Measurements from ENCODE around the gene TSPAN9.

TSPAN9 gene

GRCh38 chr12:3131129-3131528 is 54.0 kb downstream of the TSPAN9 start:
- H3K9me3 ChIP-seq (ENCODE audit: control insufficient read depth, insufficient read depth, low read length): no peaks in the 10 kb centered on the region
- H3K27me3 ChIP-seq (ENCODE audit: control insufficient read depth, low read length): peaks cover 3% of the 10 kb centered on the region; the same call in 1 of the 2 replicates
- H3K4me3 ChIP-seq (ENCODE audit: low read length): no peak overlapping the region
- H3K27ac ChIP-seq (ENCODE audit: low read depth, low read length): no peak overlapping the region
- H3K4me2 ChIP-seq (ENCODE audit: low read length): no peak overlapping the region
- H3K9me2 ChIP-seq (replicated peaks; ENCODE audit: control insufficient read depth, low read length): no peaks in the 10 kb centered on the region
- H3K36me3 ChIP-seq (ENCODE audit: control insufficient read depth, low read length): no peaks in the 10 kb centered on the region
- no peaks in the 10 kb centered on the region for H3F3A ChIP-seq (ENCODE audit: control insufficient read depth, insufficient read depth)
- no peak for TF ChIP-seq EZH2phosphoT487 (IDR thresholded peaks at IDR 0.05; ENCODE audit: borderline replicate concordance, low read length)
- TF ChIP-seq CTCF (IDR thresholded peaks at IDR 0.05; ENCODE audit: low read depth, low read length, poor library complexity, severe bottlenecking): no peak
- no peaks in the 10 kb centered on the region for H3K79me2 ChIP-seq (ENCODE audit: control insufficient read depth, low read length)
- H4K20me1 ChIP-seq (ENCODE audit: control insufficient read depth, insufficient read depth, low read depth, low read length): no peaks in the 10 kb centered on the region
- H3K4me1 ChIP-seq (ENCODE audit: control insufficient read depth, low read length): peaks cover 13% of the 10 kb centered on the region

DNA sequence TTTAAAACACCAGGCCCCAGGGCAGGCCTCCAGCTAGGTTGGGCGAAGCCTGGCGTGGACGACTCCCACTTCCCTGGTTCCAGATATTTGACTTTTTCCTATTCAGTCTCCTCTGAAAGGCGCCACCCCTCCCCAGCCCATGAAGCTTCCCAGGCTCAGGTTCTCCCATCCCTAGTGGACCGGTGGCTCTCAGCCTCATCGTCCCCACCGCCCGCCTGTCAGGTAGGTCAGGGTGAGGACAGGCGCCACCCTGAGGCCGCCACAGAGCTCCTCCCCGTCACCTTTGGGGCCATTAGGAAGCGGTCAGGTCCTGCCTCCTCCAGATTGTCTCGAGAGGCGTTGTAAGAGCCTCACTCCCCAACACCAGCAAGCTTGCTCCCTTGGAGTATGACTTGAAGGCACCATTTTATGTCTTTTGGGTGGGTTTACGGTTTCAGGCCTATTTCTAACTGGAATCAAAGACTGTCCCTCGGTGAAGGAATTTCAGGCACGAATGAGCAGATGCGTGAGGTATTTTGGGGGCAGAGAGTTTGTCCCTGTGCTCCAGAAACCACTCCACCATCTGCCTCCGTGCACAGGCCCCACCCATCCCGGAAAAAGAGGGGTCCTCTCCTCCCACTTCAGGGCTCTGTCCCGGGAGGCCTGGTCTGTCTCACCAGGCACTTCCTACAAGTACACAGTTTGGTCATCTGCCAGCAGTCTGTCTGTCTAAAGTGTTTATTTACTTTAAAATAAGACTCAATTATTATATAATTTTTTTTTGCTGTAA is 55.6 kb downstream of the TSPAN9 start:
- H3K4me2 ChIP-seq (ENCODE audit: low read length): no peak overlapping the region
- no peaks in the 10 kb centered on the region for H3K9me3 ChIP-seq (ENCODE audit: control insufficient read depth, insufficient read depth, low read length)
- TF ChIP-seq EZH2phosphoT487 (IDR thresholded peaks at IDR 0.05; ENCODE audit: borderline replicate concordance, low read length) (no peak), CTCF (IDR thresholded peaks at IDR 0.05; ENCODE audit: low read depth, low read length, poor library complexity, severe bottlenecking) (no peak)
- no peaks in the 10 kb centered on the region for H3K36me3 ChIP-seq (ENCODE audit: control insufficient read depth, low read length)
- H4K20me1 ChIP-seq (ENCODE audit: control insufficient read depth, insufficient read depth, low read depth, low read length): no peaks in the 10 kb centered on the region
- H3K27me3 ChIP-seq (ENCODE audit: control insufficient read depth, low read length): peaks cover 3% of the 10 kb centered on the region; the same call in 1 of the 2 replicates
- no peaks in the 10 kb centered on the region for H3K79me2 ChIP-seq (ENCODE audit: control insufficient read depth, low read length)
- H3K4me1 ChIP-seq (ENCODE audit: control insufficient read depth, low read length): peaks cover 13% of the 10 kb centered on the region
- no peaks in the 10 kb centered on the region for H3K9me2 ChIP-seq (replicated peaks; ENCODE audit: control insufficient read depth, low read length)
- no peak overlapping the region for H3K27ac ChIP-seq (ENCODE audit: low read depth, low read length)
- H3F3A ChIP-seq (ENCODE audit: control insufficient read depth, insufficient read depth): no peaks in the 10 kb centered on the region
- H3K4me3 ChIP-seq (ENCODE audit: low read length): no peak overlapping the region

DNA sequence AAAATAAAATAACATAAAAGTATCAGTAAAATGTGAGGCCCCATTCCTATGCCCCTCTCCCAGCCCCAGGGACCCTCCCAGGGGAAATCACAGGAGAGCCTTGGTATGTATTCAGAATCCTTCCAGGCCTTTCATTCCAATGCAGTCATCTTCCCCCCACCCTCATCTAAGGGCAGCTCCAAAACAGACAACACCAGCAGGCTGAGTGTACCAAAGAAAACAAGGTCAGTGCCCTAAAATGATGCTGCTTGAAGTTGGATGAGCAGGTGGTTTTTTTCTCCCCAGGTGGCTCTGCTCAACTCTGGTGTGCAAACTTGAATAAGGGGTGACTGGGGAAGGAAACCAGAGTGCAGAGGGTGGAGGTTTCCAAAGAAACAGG is 56.2 kb downstream of the TSPAN9 start:
- peaks cover 13% of the 10 kb centered on the region for H3K4me1 ChIP-seq (ENCODE audit: control insufficient read depth, low read length)
- H4K20me1 ChIP-seq (ENCODE audit: control insufficient read depth, insufficient read depth, low read depth, low read length): no peaks in the 10 kb centered on the region
- peaks cover 3% of the 10 kb centered on the region; the same call in 1 of the 2 replicates for H3K27me3 ChIP-seq (ENCODE audit: control insufficient read depth, low read length)
- no peak overlapping the region for H3K27ac ChIP-seq (ENCODE audit: low read depth, low read length)
- no peaks in the 10 kb centered on the region for H3K79me2 ChIP-seq (ENCODE audit: control insufficient read depth, low read length)
- H3K9me2 ChIP-seq (replicated peaks; ENCODE audit: control insufficient read depth, low read length): no peaks in the 10 kb centered on the region
- H3K36me3 ChIP-seq (ENCODE audit: control insufficient read depth, low read length): no peaks in the 10 kb centered on the region
- no peaks in the 10 kb centered on the region for H3K9me3 ChIP-seq (ENCODE audit: control insufficient read depth, insufficient read depth, low read length)
- no peak overlapping the region for H3K4me3 ChIP-seq (ENCODE audit: low read length)
- no peak for TF ChIP-seq EZH2phosphoT487 (IDR thresholded peaks at IDR 0.05; ENCODE audit: borderline replicate concordance, low read length)
- TF ChIP-seq CTCF (IDR thresholded peaks at IDR 0.05; ENCODE audit: low read depth, low read length, poor library complexity, severe bottlenecking): no peak
- H3F3A ChIP-seq (ENCODE audit: control insufficient read depth, insufficient read depth): no peaks in the 10 kb centered on the region
- H3K4me2 ChIP-seq (ENCODE audit: low read length): no peak overlapping the region

All from DOHH2 (cell line).